Memory B cell (primary cell): ENCODE measurements around the gene TLE1.
A peak's percentile ranks its signal among the peaks of the same experiment; 100 is the strongest.

Experiments used
- ATAC-seq: fragments of 150-1000 bp; cut with Tn5 transposase; 2 replicates; pipeline ENCODE4 v1.10.0; 2021; ENCODE audit warnings: low read depth, mild to moderate bottlenecking, moderate library complexity
- DNase-seq, 2 donors: peaks; one replicate each; pipeline ENCODE4 v3.0.0; 2022; ENCODE audit warnings: low spot score in 2 of 2
- H3K27ac Mint-ChIP-seq: one replicate; pipeline ENCODE4 v1.8.0; 2022; ENCODE audit warnings: mild to moderate bottlenecking, moderate library complexity, mixed read lengths
- H3K27me3 Mint-ChIP-seq: one replicate; pipeline ENCODE4 v1.8.0; 2022; ENCODE audit warnings: mixed read lengths
- H3K36me3 Mint-ChIP-seq: one replicate; pipeline ENCODE4 v1.8.0; 2022; ENCODE audit warnings: mild to moderate bottlenecking, mixed read lengths
- H3K4me1 Mint-ChIP-seq: one replicate; pipeline ENCODE4 v1.8.0; 2022; ENCODE audit warnings: mixed read lengths
- H3K4me3 Mint-ChIP-seq: one replicate; pipeline ENCODE4 v1.8.0; 2022; ENCODE audit warnings: mild to moderate bottlenecking, moderate library complexity, mixed read lengths
- H3K9me3 Mint-ChIP-seq: one replicate; pipeline ENCODE4 v1.8.0; 2022; ENCODE audit warnings: mixed read lengths

TLE1 gene

DNA sequence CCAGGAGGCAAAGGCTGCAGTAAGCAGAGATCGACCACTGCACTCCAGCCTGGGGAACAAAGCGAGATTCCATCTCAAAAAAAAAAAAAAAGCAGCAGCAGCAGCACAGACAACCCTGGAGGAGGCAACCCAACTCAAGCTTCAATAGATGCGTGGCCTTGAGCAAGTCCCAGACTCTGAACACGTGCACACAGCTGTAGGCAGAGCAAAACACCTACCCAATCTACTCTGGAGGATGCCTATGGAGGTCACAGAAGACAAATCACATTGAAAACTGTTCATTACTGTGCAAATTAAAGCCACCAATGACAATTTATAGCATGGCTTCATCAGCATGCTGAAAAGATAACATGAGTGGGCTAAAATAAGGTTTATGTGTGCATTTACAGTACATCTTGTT, 7.2 kb downstream of the TLE1 start:
- no peak overlapping the region for H3K27ac Mint-ChIP-seq
- no peaks in the 10 kb centered on the region for H3K27me3 Mint-ChIP-seq
- peak overlapping the region; percentile 1 for H3K4me3 Mint-ChIP-seq
- no peaks in the 10 kb centered on the region for H3K9me3 Mint-ChIP-seq
- DNase-seq (no peak), ATAC-seq (no peak)
- peaks cover 23% of the 10 kb centered on the region for H3K4me1 Mint-ChIP-seq
- peaks cover 16% of the 10 kb centered on the region for H3K36me3 Mint-ChIP-seq

DNA sequence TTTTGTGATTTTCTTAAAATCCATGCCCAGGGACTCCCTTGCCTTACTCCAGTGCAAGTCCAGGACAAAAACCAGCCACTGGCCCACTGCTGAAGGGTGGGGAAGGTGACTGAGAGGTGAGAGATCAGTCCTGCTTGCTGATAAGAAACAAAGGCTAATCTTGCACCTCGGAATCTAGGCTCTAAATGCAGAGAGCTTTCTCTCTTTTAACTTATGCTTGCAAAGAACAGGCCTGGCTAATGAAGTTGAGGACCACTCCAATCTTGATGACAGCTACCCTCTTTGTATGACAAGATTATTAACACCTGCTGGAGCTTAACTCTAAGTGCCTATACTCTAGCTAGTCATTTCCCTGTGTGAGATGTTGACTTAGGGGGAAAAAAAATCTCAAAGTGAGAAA, 8.8 kb downstream of the TLE1 start:
- no peak for DNase-seq
- no peak for ATAC-seq
- Mint-ChIP-seq H3K27ac (peak overlapping the region; percentile 25), H3K36me3 (peaks cover 18% of the 10 kb centered on the region), H3K4me1 (peaks cover 26% of the 10 kb centered on the region), H3K9me3 (no peaks in the 10 kb centered on the region), H3K4me3 (no peak overlapping the region), H3K27me3 (no peaks in the 10 kb centered on the region)

DNA sequence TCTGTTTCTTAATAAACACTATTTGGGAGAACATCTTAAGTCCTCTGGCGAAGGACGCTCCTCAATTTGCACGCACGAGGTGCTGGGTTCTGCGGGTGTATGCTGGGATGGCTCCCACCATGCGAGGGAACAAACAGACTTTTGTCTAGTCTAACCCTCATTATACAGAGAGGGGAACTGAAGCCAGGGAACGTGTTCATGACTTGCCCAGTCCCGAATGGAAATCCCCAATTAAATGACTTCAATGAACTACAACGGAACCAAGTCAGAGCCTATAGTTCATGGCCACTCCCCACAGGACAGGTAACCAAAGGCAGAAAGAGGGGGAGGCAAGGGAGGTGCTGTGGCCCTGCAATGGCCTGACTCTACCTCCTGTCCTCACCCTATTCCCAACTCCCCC, 9.3 kb downstream of the TLE1 start:
- Mint-ChIP-seq H3K4me3 (no peak overlapping the region), H3K36me3 (peaks cover 18% of the 10 kb centered on the region), H3K9me3 (no peaks in the 10 kb centered on the region), H3K27me3 (no peaks in the 10 kb centered on the region), H3K27ac (peak overlapping the region; percentile 25), H3K4me1 (peaks cover 30% of the 10 kb centered on the region)
- ATAC-seq (no peak), DNase-seq (no peak)

DNA sequence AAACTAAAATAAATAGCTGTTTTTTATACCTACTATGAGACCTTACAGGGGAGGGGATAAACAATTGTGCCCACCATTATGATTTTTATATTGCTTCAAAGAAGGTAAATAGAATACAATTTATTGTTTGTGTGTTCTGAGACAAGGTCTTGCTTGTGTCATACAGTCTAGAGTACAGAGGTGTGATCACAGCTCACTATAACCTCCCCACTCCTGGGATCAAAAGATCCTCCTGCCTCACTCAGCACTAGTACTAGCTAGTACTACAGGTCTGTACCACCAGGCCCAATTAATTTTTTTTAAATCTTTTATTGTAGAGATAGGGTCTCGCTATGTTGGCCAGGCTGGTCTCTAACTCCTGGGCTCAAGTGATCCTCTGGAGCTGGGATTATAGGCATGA, 11.3 kb downstream of the TLE1 start:
- ATAC-seq (no peak), DNase-seq (no peak)
- H3K36me3 Mint-ChIP-seq, result peaks cover 24% of the 10 kb centered on the region
- H3K4me3 Mint-ChIP-seq, result no peak overlapping the region
- H3K27me3 Mint-ChIP-seq, result no peaks in the 10 kb centered on the region
- no peak overlapping the region for H3K27ac Mint-ChIP-seq
- H3K9me3 Mint-ChIP-seq, result no peaks in the 10 kb centered on the region
- H3K4me1 Mint-ChIP-seq, result peaks cover 45% of the 10 kb centered on the region

DNA sequence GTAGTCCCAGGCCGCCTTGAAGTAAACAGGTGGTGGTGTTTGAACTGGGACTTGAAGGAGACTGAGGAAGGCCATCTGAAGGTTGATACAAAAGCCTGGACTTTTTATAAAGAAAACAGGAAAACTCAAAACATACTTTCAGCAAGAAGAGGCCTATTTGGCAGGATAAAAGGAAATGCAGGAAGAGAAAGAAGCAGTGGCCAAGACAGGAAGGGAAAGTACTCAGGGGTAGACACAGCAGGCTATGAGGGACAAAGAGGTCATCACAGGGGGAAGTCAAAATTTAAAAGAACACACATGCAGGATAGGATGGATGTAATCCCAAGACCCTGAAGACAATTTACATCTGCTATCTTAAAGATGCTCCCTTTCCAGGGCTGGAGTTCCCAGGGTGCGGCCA, 13.0 kb downstream of the TLE1 start:
- DNase-seq (no peak), ATAC-seq (no peak)
- Mint-ChIP-seq H3K4me1 (peaks cover 37% of the 10 kb centered on the region), H3K27me3 (no peaks in the 10 kb centered on the region), H3K27ac (peak overlapping the region; percentile 3), H3K9me3 (no peaks in the 10 kb centered on the region), H3K4me3 (no peak overlapping the region), H3K36me3 (peaks cover 20% of the 10 kb centered on the region)

DNA sequence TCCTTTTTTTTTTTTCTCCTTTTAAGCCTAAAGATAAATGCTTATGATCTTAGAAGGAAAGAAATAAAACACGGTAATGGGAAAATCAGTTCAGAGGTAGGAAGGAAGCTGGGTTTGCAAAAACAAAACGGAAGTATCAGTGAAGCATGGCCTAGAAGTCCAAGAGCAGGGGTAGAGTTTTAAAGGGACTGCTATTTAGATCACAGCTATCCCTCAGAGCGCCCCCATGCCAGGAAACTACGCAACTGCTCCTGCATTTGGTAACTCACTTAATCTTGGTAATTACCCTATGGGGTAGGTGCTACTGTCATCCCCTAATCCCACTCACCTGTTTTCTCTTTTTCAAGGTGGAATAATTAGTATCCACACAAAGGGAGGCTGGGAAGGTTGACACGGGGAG, 16.0 kb downstream of the TLE1 start:
- H3K27me3 Mint-ChIP-seq, result no peaks in the 10 kb centered on the region
- H3K9me3 Mint-ChIP-seq, result no peaks in the 10 kb centered on the region
- DNase-seq, result no peak
- peak; percentile 50 for ATAC-seq
- H3K27ac Mint-ChIP-seq, result no peak overlapping the region
- H3K4me1 Mint-ChIP-seq, result peaks cover 41% of the 10 kb centered on the region
- H3K36me3 Mint-ChIP-seq, result peaks cover 13% of the 10 kb centered on the region
- no peak overlapping the region for H3K4me3 Mint-ChIP-seq

DNA sequence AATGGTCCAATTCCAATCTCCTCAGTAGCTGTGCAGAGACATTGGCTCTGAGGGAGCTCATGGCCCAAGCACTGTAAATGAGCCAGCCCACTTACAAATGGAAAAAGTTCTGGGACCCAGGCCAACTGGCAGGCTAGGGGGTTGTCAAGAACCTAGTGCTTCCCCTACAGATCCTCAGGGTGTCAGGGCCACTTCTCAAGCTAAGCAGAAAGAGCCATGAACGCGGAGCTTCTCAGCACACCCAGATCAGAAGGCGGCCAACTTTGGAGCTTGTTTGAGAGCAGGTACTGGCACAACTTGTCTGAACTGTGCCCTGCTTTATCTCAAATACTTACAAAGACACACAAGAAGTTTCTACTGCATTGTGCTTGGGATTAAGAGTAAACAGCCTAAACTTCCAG, 17.5 kb downstream of the TLE1 start:
- DNase-seq (no peak), ATAC-seq (no peak)
- Mint-ChIP-seq H3K27ac (no peak overlapping the region), H3K9me3 (no peaks in the 10 kb centered on the region), H3K4me3 (no peak overlapping the region), H3K27me3 (no peaks in the 10 kb centered on the region), H3K36me3 (peaks cover 14% of the 10 kb centered on the region), H3K4me1 (peaks cover 45% of the 10 kb centered on the region)

DNA sequence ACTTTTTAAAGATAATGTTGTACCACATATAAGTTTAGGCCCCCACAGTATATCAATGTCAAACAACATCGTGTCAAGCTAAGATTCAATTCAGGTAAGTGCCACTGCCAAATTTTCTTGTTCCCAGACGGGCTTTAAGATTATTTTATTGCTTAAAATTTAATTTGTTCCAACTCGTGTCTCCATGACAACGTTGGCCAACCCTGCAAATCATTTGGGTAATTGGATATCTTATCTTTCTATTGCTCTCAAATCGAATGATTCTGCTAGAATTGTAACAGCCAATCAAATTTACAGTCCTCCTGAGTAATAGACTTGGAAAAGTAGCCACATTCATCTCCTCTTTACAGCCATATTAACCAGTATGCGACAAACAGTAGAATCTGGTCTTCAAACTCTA, 19.5 kb downstream of the TLE1 start:
- no peak for DNase-seq
- no peak for ATAC-seq
- H3K27me3 Mint-ChIP-seq, result no peaks in the 10 kb centered on the region
- H3K9me3 Mint-ChIP-seq, result no peaks in the 10 kb centered on the region
- no peak overlapping the region for H3K4me3 Mint-ChIP-seq
- peaks cover 52% of the 10 kb centered on the region for H3K4me1 Mint-ChIP-seq
- H3K27ac Mint-ChIP-seq, result peak overlapping the region; percentile 53
- peaks cover 11% of the 10 kb centered on the region for H3K36me3 Mint-ChIP-seq

DNA sequence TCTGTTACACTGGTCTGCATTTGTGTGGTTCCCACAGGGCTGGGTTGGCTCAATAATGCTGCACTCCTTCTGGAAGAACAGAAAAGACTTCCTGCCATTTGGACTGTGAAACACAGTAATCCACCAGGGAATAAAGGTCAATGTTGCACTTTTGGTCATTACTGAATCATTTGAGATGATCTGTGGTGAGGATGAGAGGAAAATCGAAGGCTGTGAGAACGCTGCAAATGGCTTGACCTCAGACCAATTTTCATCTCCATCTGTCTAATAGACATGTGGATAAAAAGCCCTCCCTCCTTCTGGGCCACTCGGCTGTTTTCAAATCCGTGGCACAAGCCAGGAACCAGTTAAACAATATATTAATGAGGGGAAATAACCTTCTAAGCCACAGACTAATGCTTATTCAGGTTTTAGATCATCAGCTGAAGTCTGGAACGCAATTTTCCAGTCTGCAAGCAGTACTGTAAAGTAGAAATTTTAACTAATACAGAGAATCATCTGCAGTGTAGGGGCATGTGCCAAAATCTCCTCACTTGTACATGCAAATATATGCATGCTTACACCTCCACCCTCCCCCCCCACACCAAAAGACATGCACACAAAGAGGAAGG, 20.2 kb downstream of the TLE1 start:
- Mint-ChIP-seq H3K36me3 (peaks cover 8% of the 10 kb centered on the region), H3K27me3 (no peaks in the 10 kb centered on the region), H3K27ac (peak overlapping the region; percentile 53), H3K9me3 (no peaks in the 10 kb centered on the region), H3K4me1 (peaks cover 54% of the 10 kb centered on the region), H3K4me3 (peak overlapping the region; percentile 50)
- peak; percentile 77 for ATAC-seq
- DNase-seq, result no peak

DNA sequence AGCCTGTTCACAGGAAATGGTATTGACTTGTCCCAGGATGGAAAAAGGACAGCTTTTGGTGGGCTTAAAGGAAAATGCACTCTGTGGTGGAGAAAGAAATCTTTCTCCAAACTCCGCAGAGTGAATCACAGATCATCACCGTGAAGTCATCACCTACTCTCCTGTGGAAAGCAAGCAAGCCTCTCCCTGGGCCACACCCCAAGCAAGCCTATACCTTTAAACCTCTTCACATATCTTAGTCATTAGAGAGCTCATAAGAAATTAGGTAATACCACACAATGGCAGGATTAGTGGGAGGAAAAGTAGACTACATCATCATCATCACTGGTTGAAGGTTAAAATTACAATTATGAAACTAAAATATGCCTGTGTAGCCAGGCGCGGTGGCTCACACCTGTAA, 23.2 kb downstream of the TLE1 start:
- H3K4me3 Mint-ChIP-seq, result no peak overlapping the region
- peak overlapping the region; percentile 86 for H3K27ac Mint-ChIP-seq
- DNase-seq, result no peak
- ATAC-seq, result no peak
- peaks cover 4% of the 10 kb centered on the region for H3K36me3 Mint-ChIP-seq
- peaks cover 54% of the 10 kb centered on the region for H3K4me1 Mint-ChIP-seq
- H3K27me3 Mint-ChIP-seq, result no peaks in the 10 kb centered on the region
- H3K9me3 Mint-ChIP-seq, result no peaks in the 10 kb centered on the region

DNA sequence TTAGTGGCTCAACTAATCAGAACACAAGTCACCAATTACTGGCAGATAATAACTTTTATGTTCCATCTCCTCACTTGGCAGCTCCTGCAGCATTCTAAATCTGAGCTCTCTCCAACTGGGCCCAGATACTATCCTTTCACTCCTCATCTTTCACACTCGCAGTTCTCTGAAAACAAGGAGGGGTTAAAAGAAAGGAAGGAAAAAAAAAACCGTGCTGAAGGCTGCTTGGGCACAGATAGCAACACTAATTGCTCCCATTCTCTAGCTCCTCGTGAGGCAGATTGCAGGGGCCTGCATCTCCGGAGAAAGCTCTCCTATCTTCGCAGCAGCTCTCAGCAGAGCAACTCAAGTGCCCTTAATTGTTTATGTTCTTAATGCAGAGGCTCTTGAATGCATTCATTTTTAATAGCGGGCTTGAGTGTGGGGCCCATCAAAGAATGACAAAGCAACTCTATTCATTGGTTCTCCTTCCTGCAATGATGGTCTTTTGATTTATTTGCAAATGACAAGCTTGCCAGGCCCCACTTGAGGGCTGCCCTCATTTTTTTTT, 23.9 kb downstream of the TLE1 start:
- Mint-ChIP-seq H3K9me3 (no peaks in the 10 kb centered on the region), H3K4me1 (peaks cover 54% of the 10 kb centered on the region), H3K4me3 (peak overlapping the region; percentile 57), H3K27ac (peak overlapping the region; percentile 86), H3K27me3 (no peaks in the 10 kb centered on the region), H3K36me3 (peaks cover 4% of the 10 kb centered on the region)
- ATAC-seq (no peak), DNase-seq (no peak)

DNA sequence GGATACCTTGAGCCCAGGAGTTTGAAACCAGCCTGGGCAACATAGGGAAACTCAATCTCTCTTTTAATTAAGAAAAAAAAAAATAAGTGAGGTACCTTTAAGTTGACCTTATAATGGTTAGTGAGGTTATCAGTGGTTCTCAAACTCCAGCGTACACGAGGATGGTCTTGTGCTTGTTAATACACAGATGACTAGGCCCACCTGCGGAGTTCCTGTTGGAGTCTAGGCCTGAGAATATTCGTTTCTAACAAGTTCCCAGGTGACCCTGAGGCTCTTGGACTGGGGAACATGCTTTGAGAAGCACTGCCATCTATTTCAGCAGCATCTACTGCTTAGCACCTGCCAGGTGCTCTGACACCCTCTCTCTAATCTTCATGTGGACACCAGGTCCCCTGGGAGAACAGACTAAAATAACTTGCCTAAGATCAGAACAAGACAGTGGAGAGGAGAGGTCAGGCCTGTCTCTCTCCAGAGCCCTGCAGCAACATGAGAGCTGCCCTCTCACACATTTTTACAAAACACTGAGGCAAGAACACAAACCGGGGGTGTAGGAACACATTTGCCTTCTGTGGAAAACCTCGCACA, 24.6 kb downstream of the TLE1 start:
- Mint-ChIP-seq H3K27me3 (no peaks in the 10 kb centered on the region), H3K4me3 (peak overlapping the region; percentile 57), H3K36me3 (peaks cover 7% of the 10 kb centered on the region), H3K27ac (peak overlapping the region; percentile 86), H3K9me3 (no peaks in the 10 kb centered on the region), H3K4me1 (peaks cover 52% of the 10 kb centered on the region)
- ATAC-seq, result peak; percentile 68
- no peak for DNase-seq

DNA sequence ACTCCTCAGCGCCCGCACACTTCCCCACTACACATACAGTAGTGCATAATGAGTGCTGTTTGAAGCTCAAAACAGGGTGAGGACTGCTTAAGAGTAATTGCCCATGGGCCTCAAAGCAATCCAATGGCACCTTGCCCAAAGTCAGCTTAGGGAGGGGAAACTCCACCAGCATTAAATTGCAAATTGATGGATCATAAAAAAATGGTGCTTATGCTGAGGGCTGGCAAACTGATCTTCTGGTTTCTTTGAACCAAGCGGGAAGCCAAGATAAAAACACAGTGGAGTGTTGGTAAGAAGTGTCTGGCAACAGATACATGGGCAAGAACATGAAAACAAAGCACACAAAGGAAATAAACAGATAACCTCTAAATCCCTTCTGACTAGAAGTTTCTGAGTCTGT, 28.0 kb downstream of the TLE1 start:
- ATAC-seq, result no peak
- no peaks in the 10 kb centered on the region for H3K27me3 Mint-ChIP-seq
- DNase-seq, result no peak
- H3K4me3 Mint-ChIP-seq, result no peak overlapping the region
- H3K9me3 Mint-ChIP-seq, result no peaks in the 10 kb centered on the region
- peaks cover 61% of the 10 kb centered on the region for H3K4me1 Mint-ChIP-seq
- peaks cover 8% of the 10 kb centered on the region for H3K36me3 Mint-ChIP-seq
- H3K27ac Mint-ChIP-seq, result no peak overlapping the region

DNA sequence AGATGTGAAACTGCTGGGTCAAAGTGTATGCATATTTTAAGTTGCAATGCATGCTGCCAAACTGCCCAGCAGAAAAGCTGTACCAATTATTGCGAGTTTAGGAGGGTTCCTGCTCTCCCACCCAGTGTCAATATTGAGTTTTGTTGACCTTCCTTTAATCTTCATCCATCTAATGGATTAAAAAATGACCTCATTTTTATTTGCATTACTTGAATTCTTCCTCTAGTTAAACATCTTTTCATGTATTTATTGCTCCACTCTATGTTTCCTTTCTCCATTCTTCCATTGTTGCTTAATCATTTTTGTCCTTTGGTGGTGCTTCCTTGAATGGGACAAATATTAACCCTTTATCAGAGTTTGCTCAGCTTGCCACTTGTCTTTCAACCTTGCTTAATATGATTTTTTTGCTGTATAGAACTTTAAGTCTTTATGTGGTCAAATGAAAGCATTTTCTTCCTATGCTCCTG, 32.4 kb downstream of the TLE1 start:
- Mint-ChIP-seq H3K27ac (peak overlapping the region; percentile 97), H3K9me3 (no peaks in the 10 kb centered on the region), H3K36me3 (peaks cover 10% of the 10 kb centered on the region), H3K4me3 (peak overlapping the region; percentile 18), H3K4me1 (peaks cover 63% of the 10 kb centered on the region), H3K27me3 (no peaks in the 10 kb centered on the region)
- ATAC-seq (no peak), DNase-seq (no peak)

DNA sequence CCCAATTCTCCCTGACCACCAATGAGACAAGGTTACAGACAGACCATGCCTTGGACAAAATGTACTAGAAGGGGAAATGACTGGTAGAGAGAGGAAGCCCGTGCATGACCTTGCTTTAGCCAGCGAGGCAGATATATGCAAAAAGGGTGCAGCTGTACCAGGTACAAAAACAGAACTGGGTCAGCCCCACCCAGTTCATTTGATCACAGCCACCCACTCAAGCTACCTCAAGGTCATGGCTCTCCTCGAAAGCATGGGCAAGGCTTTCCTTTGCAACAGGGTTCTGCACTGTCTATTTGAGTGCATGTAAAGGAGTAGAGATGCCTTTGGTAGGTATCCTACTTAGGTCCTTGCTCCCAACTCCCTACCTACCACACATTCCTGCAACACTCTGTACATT, 33.3 kb downstream of the TLE1 start:
- peaks cover 15% of the 10 kb centered on the region for H3K36me3 Mint-ChIP-seq
- no peaks in the 10 kb centered on the region for H3K27me3 Mint-ChIP-seq
- DNase-seq (peak; percentile 62 to 77), ATAC-seq (peak; percentile 84)
- H3K27ac Mint-ChIP-seq, result peak overlapping the region; percentile 97
- H3K9me3 Mint-ChIP-seq, result no peaks in the 10 kb centered on the region
- peaks cover 65% of the 10 kb centered on the region for H3K4me1 Mint-ChIP-seq
- peak overlapping the region; percentile 83 for H3K4me3 Mint-ChIP-seq
